GM18858 (cell line): Measurements from ENCODE around the gene PDS5A.
"Not testable (repeated sequence)": the region's sequence is repeated elsewhere in the genome, so short reads cannot be mapped to it uniquely, and the experiment has no call there.

Experiments used
- ATAC-seq: cut with Tn5 transposase; IDR thresholded peaks from one replicate; pipeline ENCODE4 v1.9.1; 2021; ENCODE audit not compliant: unreplicated experiment

The PDS5A gene

DNA sequence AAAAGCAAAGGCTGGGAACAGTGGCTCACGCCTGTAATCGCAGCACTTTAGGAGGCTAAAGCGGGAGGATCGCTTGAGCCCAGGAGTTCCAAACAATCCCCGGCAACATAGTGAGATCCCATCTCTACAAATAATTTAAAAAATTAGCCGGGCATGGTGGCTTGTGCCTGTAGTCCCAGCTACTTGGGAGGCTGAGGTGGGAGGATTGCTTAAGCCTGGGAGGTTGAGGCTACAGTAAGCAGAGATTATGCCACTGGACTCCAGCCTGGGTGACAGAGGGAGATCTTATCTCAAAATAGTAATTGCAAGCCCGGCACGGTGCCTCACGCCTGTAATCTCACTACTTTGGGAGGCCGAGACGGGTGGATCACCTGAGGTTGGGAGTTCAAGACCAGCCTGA lies 139.3 kb downstream of the PDS5A start:
- ATAC-seq: not testable (repeated sequence)

DNA sequence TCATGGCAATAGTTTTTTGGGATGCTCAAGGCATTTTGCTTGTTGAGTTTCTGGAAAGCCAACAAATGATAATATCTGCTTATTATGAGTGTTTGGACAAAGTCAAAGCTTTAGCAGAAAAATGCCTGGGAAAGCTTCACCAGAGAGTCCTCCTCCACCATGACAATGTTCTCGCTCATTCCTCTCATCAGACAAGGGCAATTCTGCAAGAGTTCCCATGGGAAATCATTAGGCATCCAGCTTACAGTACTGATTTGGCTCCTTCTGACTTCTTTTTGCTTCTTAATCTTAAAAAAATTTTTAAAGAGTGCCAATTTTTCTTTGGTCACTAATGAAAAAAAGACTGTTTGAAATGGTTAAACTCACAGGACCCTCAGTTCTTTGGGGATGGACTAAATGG lies 143.4 kb downstream of the PDS5A start:
- ATAC-seq: no peak

DNA sequence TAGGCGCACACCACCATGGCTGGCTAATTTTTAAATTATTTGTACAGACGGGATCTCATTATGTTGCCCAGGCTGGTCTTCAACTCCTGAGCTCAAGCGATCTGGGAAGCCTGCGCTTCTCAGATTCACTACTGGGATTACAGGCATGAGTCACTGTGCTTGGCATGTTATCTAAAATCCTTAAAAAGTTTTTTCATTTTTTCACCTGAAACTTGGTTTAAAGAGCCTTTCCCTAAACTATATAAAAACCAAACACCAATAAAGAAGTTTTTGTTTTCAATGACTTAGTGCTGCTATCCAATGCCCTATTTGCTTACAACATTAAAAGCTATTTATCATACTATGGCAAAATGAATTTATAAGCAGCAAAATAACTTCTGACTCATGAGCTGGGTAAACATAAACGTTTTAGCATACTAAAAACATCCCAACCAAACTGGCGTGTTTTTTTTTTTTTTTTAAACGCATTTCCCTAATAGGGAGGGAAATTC lies 151.9 kb downstream of the PDS5A start:
- ATAC-seq: no peak

DNA sequence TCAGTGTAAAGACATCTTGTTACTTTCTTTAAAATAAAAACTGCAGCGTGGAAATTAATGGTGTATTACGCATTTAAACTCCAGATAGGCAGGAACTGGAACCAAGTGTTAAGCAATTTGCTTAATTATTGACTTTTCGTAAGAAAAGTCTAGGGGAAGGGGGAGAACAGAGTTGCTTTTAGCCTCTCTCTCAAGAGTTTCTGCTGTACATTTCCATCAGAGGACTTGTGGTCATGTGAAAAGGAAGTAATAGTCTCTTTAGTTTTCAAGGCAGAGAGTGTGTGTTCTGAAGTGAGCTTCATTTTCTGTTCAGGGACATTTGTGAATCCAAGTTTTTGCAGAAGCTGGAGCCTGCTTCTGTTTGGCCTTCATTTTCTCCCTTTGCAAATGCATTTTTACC lies 152.6 kb downstream of the PDS5A start:
- no peak for ATAC-seq

DNA sequence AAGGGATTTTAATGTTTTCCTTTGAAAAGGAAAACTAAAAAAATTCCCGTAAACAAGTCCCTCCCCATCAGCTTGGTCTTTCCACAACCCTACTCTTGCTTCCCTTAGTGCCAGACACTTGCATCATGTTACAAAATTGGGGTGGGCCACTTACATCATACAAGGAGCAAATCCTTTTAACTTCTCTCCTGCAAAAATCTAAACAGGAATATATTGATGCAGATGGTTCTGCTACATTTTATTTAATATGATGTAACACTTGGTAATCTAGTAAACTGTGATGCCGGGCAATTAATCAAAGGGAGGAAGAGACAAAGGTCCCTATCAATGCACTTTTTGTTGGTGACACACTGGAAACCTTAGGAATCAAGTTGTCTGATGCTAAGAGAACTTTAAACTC lies 154.5 kb downstream of the PDS5A start:
- ATAC-seq: no peak

DNA sequence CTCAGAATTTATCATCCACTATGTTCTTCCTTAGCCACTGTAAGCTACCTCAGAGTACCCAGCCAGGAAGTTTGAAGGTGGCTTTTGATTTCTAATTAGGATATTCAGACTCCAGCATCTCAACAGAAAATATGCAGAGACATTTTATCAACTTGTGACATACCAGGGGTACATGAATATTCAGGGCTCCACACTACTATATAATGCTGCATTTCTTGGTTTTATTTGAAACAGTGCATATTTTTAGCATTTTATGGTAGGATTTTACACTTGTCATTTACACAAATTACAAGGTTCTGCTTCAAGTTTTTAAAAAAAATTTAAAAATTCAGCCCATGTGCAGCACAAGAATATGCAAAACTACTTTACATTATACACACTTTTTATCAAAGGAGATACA lies 155.0 kb downstream of the PDS5A start:
- no peak for ATAC-seq

DNA sequence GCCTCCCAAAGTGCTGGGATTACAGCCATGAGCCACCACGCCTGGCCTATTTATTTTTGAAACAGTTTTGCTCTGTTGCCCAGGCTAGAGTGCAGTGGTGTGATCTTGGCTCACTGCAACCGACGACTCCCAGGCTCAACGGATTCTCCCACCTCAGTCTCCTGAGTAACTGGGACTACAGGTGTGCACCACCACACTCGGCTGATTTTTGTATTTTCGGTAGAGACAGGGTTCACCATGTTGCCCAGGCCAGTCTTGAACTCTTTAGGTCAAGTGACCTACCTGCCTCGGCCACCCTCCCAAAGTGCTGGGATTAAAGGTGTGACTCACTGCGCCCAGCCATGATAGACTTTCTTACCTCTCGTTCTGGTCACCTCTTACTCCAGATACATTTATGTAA lies 155.8 kb downstream of the PDS5A start:
- no peak for ATAC-seq

DNA sequence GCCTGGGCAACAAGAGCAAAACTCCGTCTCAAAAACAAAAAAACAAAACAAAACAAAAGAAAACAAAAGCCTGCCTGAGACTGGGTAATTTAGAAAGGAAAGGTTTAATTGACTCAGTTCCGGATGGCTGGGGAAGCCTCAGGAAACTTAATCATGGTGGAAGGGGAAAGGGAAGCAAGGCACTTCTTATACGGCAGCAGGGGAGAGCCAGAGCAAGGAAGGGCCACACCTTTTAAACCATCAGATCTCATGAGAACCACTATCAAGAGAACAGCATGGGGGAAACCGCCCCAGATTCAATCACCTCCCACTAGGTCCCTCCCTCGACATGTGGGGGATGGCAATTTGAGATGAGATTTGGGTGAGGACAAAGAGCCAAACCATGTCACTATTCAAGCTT lies 157.5 kb downstream of the PDS5A start:
- ATAC-seq: no peak

DNA sequence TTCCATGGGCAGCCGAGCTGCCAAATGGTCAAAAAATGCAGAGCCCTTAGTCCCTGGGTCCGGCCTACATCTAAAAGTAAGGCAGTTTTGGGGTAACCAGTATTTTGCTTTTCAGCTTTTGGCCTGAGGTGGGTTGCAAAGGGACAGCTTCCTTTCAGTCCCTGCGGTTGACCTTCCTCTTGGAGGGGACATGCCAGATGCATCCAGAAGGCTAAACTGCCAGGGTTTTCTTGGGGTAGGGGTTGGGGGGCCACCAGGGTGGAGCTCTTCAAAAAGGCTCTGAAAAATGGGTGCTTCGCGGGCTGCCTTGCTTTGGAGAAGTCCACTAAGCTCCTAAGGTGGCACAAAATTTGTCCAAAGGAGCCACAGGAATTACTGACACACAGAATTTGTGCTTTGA lies 159.1 kb downstream of the PDS5A start:
- ATAC-seq: no peak

DNA sequence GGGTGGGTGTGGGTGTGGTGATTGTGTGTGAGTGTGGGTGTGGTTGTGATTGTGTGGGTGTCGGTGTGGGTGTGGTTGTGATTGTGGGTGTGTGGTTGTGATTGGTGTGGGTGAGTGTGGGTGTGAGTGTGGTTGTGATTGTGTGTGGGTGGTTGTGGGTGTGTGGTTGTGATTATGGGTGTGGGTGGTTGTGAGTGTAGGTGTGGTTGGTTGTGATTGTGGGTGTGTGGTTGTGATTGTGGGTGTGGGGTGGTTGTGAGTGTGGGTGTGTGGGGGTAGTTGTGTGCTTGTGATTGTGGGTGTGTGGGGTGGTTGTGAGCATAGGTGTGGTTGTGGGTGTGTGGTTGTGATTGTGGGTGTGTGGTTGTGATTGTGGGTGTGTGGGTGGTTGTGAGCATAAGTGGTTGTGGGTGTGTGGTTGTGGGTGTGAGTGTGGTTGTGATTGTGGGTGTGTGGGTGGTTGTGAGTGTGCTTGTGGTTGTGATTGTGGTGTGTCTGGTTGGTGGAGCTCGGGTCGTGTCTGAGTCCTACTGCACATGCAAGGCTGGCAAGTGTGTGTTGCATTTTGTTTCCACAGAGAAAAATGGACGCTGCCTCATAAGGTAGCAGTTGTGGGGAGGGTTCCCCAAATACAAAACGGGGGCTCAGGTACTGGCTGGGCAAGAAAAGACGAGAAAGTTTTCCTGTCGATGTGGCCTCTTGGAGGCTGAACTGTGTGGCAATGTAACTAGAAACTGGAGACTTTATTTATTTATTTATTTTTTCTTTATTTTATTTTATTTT lies 163.1 kb downstream of the PDS5A start:
- no peak for ATAC-seq

DNA sequence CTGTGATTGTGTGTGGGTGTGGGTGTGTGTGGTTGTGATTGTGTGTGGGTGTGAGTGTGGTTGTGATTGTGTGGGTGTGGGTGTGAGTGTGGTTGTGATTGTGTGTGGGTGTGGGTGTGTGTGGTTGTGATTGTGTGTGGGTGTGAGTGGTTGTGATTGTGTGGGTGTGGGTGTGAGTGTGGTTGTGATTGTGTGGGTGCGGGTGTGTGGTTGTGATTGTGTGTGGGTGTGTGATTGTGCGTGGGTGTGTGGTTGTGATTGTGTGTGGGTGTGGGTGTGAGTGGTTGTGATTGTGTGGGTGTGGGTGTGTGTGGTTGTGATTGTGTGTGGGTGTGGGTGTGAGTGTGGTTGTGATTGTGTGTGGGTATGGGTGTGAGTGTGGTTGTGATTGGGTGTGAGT lies 163.9 kb downstream of the PDS5A start:
- not testable (repeated sequence) for ATAC-seq

DNA sequence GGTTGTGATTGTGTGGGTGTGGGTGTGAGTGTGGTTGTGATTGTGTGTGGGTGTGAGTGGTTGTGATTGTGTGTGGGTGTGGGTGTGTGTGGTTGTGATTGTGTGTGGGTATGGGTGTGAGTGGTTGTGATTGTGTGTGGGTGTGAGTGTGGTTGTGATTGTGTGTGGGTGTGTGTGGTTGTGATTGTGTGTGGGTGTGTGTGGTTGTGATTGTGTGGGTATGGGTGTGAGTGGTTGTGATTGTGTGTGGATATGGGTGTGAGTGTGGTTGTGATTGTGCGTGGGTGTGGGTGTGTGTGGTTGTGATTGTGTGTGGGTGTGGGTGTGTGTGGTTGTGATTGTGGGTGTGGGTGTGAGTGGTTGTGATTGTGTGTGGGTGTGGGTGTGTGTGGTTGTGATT lies 164.7 kb downstream of the PDS5A start:
- not testable (repeated sequence) for ATAC-seq

DNA sequence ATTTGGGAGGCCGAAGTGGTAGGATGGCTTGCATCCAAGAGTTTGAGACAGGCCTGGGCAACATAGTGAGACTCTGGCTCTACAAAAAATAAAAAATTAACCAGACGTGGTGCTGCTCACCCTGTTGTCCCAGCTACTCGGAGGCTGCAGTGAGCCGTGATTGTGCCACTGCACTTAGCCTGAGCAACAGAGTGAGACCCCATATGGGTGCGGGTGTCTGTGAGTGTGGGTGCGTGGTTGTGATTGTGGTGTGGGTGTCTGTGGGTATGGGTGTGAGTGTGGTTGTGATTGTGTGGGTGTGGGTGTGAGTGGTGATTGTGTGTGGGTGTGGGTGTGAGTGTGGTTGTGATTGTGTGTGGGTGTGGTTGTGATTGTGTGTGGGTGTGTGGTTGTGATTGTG lies 165.2 kb downstream of the PDS5A start:
- ATAC-seq: no peak

DNA sequence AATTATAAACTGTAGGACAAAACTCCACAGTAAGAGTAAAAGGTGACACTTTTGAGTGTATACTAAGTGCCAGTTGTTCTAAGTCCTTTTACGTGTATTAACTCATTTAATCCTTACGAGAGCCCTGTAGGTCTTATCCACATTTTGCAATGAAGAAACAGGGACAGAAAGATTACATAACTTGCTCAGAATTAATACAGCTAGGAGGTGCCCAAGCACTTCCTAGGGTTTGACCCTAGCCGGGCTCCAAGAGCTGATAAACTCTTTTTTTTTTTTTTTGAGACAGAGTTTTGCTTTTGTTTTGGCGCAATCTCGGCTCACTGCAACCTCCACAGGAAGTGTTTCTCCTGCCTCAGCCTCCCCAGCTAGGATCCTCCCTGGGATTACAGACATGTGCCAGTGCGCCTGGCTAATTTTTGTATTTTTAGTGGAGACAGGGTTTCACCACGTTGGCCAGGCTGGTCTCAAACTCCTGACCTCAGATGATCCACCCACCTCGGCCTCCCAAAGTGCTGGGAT lies 169.4 kb downstream of the PDS5A start:
- ATAC-seq: no peak

DNA sequence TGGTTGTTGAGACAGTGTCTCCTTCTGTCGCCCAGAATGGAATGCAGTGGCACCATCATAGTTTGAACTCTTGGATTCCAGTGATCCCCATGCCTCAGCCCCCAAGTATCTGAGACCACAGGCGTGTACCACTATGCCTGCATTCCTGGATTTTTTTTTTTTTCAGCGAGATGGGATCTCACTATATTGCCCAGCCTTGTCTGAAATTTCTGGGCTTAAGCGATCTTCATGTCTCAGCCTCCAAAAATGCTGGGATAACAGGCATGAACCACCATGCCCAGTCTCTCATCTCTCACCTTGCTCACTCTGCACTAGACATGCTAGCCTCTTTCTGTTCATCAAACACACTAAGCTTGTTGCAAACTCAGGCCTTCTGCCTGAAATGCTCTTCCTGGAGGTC lies 175.7 kb downstream of the PDS5A start:
- no peak for ATAC-seq

DNA sequence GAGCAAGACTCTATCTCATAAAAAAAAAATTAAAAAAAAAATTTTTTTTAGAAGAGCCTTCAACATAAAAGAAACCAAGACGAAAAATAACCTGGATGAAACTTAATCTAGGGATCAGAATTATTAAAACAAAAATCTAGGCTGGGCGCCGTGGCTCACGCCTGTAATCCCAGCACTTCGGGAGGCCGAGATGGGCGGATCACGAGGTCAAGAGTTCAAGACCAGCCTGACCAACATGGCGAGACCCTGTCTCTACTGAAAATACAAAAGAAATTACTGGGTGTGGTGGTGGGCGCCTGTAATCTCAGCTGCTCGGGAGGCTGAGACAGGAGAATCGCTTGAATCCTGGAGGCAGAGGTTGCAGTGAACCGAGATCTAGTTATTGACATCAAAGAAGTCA lies 184.7 kb downstream of the PDS5A start:
- ATAC-seq: not testable (repeated sequence)

DNA sequence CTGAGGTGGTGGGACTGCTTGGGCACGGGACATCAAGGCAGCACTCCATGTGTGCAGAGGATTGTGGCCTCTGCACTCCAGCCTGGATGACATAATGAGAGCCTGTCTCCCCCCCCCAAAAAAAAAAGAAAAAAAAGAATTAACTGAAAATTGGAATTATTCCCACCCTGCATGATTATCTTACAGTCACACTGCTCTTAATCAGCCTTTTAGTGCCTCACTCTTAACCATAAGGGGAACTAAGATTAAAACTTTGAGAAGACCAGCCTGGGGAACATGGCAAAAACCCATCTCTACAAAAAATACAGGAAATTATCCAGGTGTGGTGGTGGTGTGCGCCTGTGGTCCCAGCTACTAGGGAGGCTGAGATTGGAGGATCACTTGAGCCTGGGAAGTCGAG lies 185.2 kb downstream of the PDS5A start:
- ATAC-seq: no peak

DNA sequence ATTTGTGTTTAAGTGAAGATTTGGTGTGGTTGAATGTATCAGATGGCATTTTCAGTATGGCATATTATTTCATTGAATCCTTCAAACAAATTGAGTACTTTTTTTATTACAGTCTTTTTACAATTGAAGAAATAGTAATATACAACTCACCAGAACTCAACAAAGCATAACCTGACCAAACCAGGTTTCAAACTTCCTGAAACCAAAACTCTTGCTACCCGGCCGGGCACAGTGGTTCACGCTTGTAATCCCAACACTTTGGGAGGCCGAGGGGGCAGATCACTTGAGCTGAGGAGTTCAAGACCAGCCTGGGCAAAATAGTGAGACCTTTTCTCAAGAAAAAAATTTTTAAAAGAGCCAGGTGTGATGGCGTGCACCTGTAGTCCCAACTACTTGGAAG lies 185.6 kb downstream of the PDS5A start:
- ATAC-seq: no peak

DNA sequence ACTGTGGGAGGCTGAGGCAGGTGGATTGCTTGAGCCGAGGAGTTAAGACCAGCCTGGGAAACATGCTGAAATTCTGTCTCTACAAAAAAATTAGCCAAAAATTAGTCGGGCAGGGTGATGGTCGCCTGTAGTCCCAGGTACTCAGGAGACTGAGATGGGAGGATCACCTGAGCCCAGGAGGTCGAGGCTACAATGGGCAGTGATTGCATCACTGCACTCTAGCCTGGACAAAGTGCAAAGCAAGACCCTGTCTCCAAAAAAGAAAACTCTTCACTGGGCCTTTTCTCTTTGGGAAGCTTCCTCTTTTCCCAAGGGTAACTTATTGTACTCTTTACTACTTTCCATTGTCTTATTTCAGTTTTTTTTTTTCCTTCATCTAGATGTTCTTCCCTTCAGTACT lies 190.9 kb downstream of the PDS5A start:
- ATAC-seq: no peak

DNA sequence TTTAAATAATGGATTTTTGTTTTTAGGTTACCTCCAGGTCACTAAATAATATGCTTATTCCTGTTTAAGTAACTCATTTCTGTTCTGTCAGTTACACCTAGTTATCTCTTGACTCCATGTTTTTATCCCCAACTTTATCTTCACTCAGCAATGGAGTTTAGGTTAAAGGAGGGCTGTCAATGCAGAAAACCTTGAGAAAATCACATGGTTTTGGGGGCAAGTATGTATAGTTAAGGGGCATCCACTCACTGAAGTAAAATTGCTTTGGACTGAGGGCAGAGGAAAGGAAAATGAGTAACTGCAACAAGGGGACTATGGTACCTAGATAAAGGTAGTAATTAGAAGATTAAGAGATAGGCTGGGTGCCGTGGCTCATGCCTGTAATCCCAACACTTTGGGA lies 192.6 kb downstream of the PDS5A start:
- no peak for ATAC-seq

DNA sequence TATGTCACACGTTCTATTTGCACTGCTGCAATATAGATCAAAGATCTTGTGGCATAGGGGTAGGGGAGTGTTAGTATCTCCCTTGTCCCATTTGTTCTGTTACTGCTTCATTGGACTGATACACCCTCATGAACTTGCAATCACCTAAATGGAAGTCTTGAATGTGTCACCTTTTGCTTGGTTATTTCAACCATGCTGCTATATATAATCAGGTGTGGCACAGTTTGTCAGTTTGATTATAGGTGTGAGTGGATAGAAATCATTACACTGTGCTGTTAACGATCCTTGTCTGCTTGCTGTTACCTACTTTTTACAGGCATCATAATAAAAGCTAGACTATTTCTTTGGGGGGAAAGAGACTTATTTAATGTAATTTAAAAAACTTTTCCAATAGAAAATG lies 195.7 kb downstream of the PDS5A start:
- ATAC-seq: not testable (repeated sequence)
